Neural cell (in vitro differentiated cells): ENCODE measurements around the gene CELF4. TPM values are rescaled to one million over a fixed set of nuclear protein-coding genes. Genes with fewer than 3 reads are reported as not detected.

Experiments used
- H2AFZ ChIP-seq: fragments of 200-600, 300-800 bp; sonication (generic), shearing (Covaris generic); 2 replicates; pipeline ENCODE4 v1.6.0; 2014; ENCODE audit warnings: low read depth, mild to moderate bottlenecking, antibody characterized with exemption, low read length, moderate library complexity
- H3F3A ChIP-seq: fragments of 200-600 bp; shearing (Covaris generic); 2 replicates; pipeline ENCODE4 v1.6.1; 2016; ENCODE audit warnings: mild to moderate bottlenecking, moderate library complexity, mixed read lengths, antibody characterized with exemption, low read length; ENCODE audit not compliant: insufficient read depth, poor library complexity, severe bottlenecking
- H3K27ac ChIP-seq: fragments of 200-600, 300-800 bp; sonication (generic), shearing (Covaris generic); 2 replicates; pipeline ENCODE4 v1.5.1; 2014; ENCODE audit warnings: mild to moderate bottlenecking, low read length, moderate library complexity
- H3K27me3 ChIP-seq: fragments of 300-800, 200-600 bp; sonication (generic), shearing (Covaris generic); 2 replicates; pipeline ENCODE4 v1.6.0; 2014; ENCODE audit warnings: mild to moderate bottlenecking, low read depth, low read length, moderate library complexity; ENCODE audit not compliant: insufficient read depth
- H3K36me3 ChIP-seq: fragments of 300-800, 200-600 bp; sonication (generic), shearing (Covaris generic); 2 replicates; pipeline ENCODE4 v1.5.1; 2014; ENCODE audit warnings: mild to moderate bottlenecking, antibody characterized with exemption, low read length, moderate library complexity; ENCODE audit not compliant: insufficient read depth
- H3K4me2 ChIP-seq: fragments of 300-800, 200-600 bp; sonication (generic), shearing (Covaris generic); 2 replicates; pipeline ENCODE4 v1.6.0; 2014; ENCODE audit warnings: mild to moderate bottlenecking, low read length
- H3K4me3 ChIP-seq: fragments of 300-800, 200-600 bp; sonication (generic), shearing (Covaris generic); 2 replicates; pipeline ENCODE4 v1.5.1; 2014; ENCODE audit warnings: mild to moderate bottlenecking, low read length, moderate library complexity
- H3K79me2 ChIP-seq: fragments of 200-600 bp; shearing (Covaris generic); replicated peaks from 2 replicates; pipeline ENCODE4 v1.6.0; 2014; ENCODE audit warnings: mild to moderate bottlenecking, low read length, moderate library complexity; ENCODE audit not compliant: insufficient read depth
- H3K9ac ChIP-seq: fragments of 300-800, 200-600 bp; sonication (generic), shearing (Covaris generic); 2 replicates; pipeline ENCODE4 v1.6.1; 2016; ENCODE audit warnings: mild to moderate bottlenecking, low read length, mixed read lengths
- H3K9me2 ChIP-seq: fragments of 200-600 bp; shearing (Covaris generic); 2 replicates; pipeline ENCODE4 v1.6.1; 2016; ENCODE audit warnings: mild to moderate bottlenecking, low read length, mixed read lengths; ENCODE audit not compliant: insufficient read depth
- H3K9me3 ChIP-seq: fragments of 200-600, 300-800 bp; sonication (generic), shearing (Covaris generic); 2 replicates; pipeline ENCODE4 v1.6.1; 2016; ENCODE audit warnings: mild to moderate bottlenecking, mixed run types, low read length, moderate library complexity, mixed read lengths
- H4K20me1 ChIP-seq: fragments of 200-600 bp; shearing (Covaris generic); 2 replicates; pipeline ENCODE4 v1.6.1; 2016; ENCODE audit warnings: mild to moderate bottlenecking, mixed run types; ENCODE audit not compliant: insufficient read depth
- CTCF ChIP-seq: fragments of 450-650 bp; IDR thresholded peaks from 2 replicates; pipeline ENCODE4 v1.5.1; 2014; ENCODE audit warnings: antibody characterized with exemption, mild to moderate bottlenecking, moderate library complexity; ENCODE audit not compliant: poor library complexity, severe bottlenecking
- EP300 ChIP-seq: fragments of 450-650 bp; conservative IDR thresholded peaks from 2 replicates; pipeline ENCODE4 v1.6.1; 2014; ENCODE audit warnings: antibody characterized with exemption, mild to moderate bottlenecking, moderate library complexity; ENCODE audit not compliant: poor library complexity, severe bottlenecking
- EZH2 ChIP-seq: fragments of 200-600, 300-800 bp; shearing (Covaris generic), sonication (generic); IDR thresholded peaks from 2 replicates; pipeline ENCODE4 v1.6.1; 2014; ENCODE audit warnings: antibody characterized with exemption, low read length, borderline replicate concordance, mild to moderate bottlenecking; ENCODE audit not compliant: insufficient read depth, poor library complexity, severe bottlenecking
- MXI1 ChIP-seq: fragments of 450-650 bp; conservative IDR thresholded peaks from 2 replicates; pipeline ENCODE4 v1.6.1; 2014; ENCODE audit warnings: antibody characterized with exemption, mild to moderate bottlenecking; ENCODE audit not compliant: poor library complexity, severe bottlenecking
- POLR2AphosphoS5 ChIP-seq: IDR thresholded peaks from 2 replicates; pipeline ENCODE4 v1.6.1; 2012
- REST ChIP-seq: IDR thresholded peaks from 2 replicates; pipeline ENCODE4 v1.6.1; 2012; ENCODE audit warnings: borderline replicate concordance
- SMC3 ChIP-seq: fragments of 450-650 bp; conservative IDR thresholded peaks from 2 replicates; pipeline ENCODE4 v1.6.1; 2014; ENCODE audit warnings: antibody characterized with exemption, mild to moderate bottlenecking, moderate library complexity; ENCODE audit not compliant: poor library complexity
- TAF1 ChIP-seq: IDR thresholded peaks from 2 replicates; pipeline ENCODE4 v1.6.1; 2012; ENCODE audit warnings: low read depth
- polyA plus RNA-seq: library from polyadenylated mRNA; depleted of rRNA; stranded (reverse); fragments of >200 nt; gene quantifications from 2 replicates; pipeline ENCODE4 v1.2.3, GENCODE V29; 2014

The CELF4 gene
- polyA plus RNA-seq, 1 donor from 2014 or later = 191 TPM

GRCh38 chr18:37453752-37454151 lies 111.8 kb downstream of the CELF4 start:
- Histone ChIP-seq H3K36me3 (no peaks in the 10 kb centered on the region), H3K9me2 (no peaks in the 10 kb centered on the region)

GRCh38 chr18:37452682-37453385 lies 112.8 kb downstream of the CELF4 start:
- no peaks in the 10 kb centered on the region for H3K9me3 ChIP-seq
- no peak overlapping the region for H2AFZ ChIP-seq
- no peak overlapping the region for H3K4me3 ChIP-seq
- no peaks in the 10 kb centered on the region for H3K9me2 ChIP-seq
- no peaks in the 10 kb centered on the region for H3F3A ChIP-seq
- no peaks in the 10 kb centered on the region for H3K27me3 ChIP-seq
- H3K4me2 ChIP-seq = no peak overlapping the region
- no peak overlapping the region for H3K9ac ChIP-seq
- H3K27ac ChIP-seq = no peak overlapping the region
- H4K20me1 ChIP-seq = no peaks in the 10 kb centered on the region
- no peaks in the 10 kb centered on the region for H3K36me3 ChIP-seq
- H3K79me2 ChIP-seq = peaks cover 6% of the 10 kb centered on the region
- no peak for TF ChIP-seq MXI1
- TF ChIP-seq REST = no peak
- no peak for TF ChIP-seq POLR2AphosphoS5
- TF ChIP-seq CTCF = no peak
- no peak for TF ChIP-seq SMC3
- TF ChIP-seq TAF1 = no peak
- TF ChIP-seq EP300 = no peak

More at GRCh38 chr18:37453752-37454151, 111.8 kb downstream of the CELF4 start:
- no peaks in the 10 kb centered on the region for H3K9me3 ChIP-seq
- no peaks in the 10 kb centered on the region for H3K27me3 ChIP-seq
- no peak overlapping the region for H3K9ac ChIP-seq
- peaks cover 4% of the 10 kb centered on the region for H3K79me2 ChIP-seq
- no peak overlapping the region for H3K27ac ChIP-seq
- H3K4me3 ChIP-seq = no peak overlapping the region
- H3F3A ChIP-seq = no peaks in the 10 kb centered on the region
- no peaks in the 10 kb centered on the region for H4K20me1 ChIP-seq
- no peak overlapping the region for H2AFZ ChIP-seq
- TF ChIP-seq MXI1 = no peak
- no peak for TF ChIP-seq EZH2
- TF ChIP-seq CTCF = no peak
- no peak for TF ChIP-seq REST
- TF ChIP-seq TAF1 = no peak
- TF ChIP-seq POLR2AphosphoS5 = no peak
- no peak overlapping the region for H3K4me2 ChIP-seq
